ENCODE data around the gene PPARA.
"Not testable (repeated sequence)": the region's sequence is repeated elsewhere in the genome, so short reads cannot be mapped to it uniquely, and the experiment has no call there.

DNA sequence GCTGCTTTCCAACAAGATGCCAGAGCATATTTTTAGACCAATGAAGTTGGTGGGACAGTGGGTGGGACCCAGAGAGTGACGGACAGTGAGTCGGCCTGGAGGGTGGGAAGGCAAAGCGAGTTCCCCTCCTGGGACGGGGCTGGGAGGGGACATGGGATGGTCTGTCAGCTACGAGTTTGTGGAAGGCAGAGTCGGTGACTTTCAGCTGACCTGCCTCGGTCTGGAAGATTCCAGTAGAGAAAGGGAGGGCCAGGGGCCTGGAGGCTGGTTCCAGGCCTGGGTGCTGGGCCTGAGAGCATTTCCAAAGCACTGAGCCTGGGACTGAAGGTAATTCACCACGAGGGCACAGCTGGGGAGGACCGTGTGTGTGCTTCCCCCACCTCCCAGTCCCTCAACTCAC lies 10.9 kb upstream of the PPARA start:
- TF ChIP-seq, protein P1, sequence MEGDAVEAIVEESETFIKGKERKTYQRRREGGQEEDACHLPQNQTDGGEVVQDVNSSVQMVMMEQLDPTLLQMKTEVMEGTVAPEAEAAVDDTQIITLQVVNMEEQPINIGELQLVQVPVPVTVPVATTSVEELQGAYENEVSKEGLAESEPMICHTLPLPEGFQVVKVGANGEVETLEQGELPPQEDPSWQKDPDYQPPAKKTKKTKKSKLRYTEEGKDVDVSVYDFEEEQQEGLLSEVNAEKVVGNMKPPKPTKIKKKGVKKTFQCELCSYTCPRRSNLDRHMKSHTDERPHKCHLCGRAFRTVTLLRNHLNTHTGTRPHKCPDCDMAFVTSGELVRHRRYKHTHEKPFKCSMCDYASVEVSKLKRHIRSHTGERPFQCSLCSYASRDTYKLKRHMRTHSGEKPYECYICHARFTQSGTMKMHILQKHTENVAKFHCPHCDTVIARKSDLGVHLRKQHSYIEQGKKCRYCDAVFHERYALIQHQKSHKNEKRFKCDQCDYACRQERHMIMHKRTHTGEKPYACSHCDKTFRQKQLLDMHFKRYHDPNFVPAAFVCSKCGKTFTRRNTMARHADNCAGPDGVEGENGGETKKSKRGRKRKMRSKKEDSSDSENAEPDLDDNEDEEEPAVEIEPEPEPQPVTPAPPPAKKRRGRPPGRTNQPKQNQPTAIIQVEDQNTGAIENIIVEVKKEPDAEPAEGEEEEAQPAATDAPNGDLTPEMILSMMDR (IDR thresholded peaks at IDR 0.05): not testable (repeated sequence)
- not testable (repeated sequence) for TF ChIP-seq EZH2 (IDR thresholded peaks at IDR 0.05; ENCODE audit: borderline replicate concordance, insufficient read depth, low read depth, low read length, poor library complexity, severe bottlenecking)

Measured in B cell (primary cell).